H9 (cell line): ENCODE results near the gene LAMC3. TPM values are rescaled to one million over a fixed set of nuclear protein-coding genes. Genes with fewer than 3 reads are reported as not detected.

ENCODE experiments used
- DNase-seq: peaks from one replicate; pipeline ENCODE4 v3.0.0-alpha.2; 2017
- H2AFZ ChIP-seq: one replicate; pipeline ENCODE4 v1.6.1; 2013; ENCODE audit warnings: mild to moderate bottlenecking, low read length, control low read depth, moderate library complexity
- H2AK5ac ChIP-seq: 2 replicates; pipeline ENCODE4 v1.6.1; 2013; ENCODE audit warnings: low read length, control low read depth, mixed read lengths; ENCODE audit not compliant: insufficient read length
- H2BK120ac ChIP-seq: one replicate; pipeline ENCODE4 v1.6.1; 2013; ENCODE audit warnings: low read depth, mild to moderate bottlenecking, low read length, control low read depth, inconsistent platforms; ENCODE audit not compliant: poor library complexity, severe bottlenecking
- H2BK12ac ChIP-seq: 2 replicates; pipeline ENCODE4 v1.6.1; 2013; ENCODE audit warnings: low read length, control low read depth, mixed read lengths, low read depth; ENCODE audit not compliant: insufficient read length
- H2BK15ac ChIP-seq: 2 replicates; pipeline ENCODE4 v1.6.1; 2013; ENCODE audit warnings: low read depth, low read length, control low read depth
- H2BK20ac ChIP-seq: one replicate; pipeline ENCODE4 v1.6.1; 2013; ENCODE audit warnings: low read depth, mild to moderate bottlenecking, low read length, control low read depth, inconsistent platforms; ENCODE audit not compliant: poor library complexity, severe bottlenecking
- H2BK5ac ChIP-seq: 2 replicates; pipeline ENCODE4 v1.6.1; 2013; ENCODE audit warnings: low read length, control low read depth, mixed read lengths; ENCODE audit not compliant: insufficient read length
- H3K14ac ChIP-seq: 2 replicates; pipeline ENCODE4 v1.6.1; 2013; ENCODE audit warnings: low read length, control low read depth; ENCODE audit not compliant: insufficient read depth
- H3K18ac ChIP-seq: 2 replicates; pipeline ENCODE4 v1.6.1; 2013; ENCODE audit warnings: low read depth, mild to moderate bottlenecking, mixed read lengths, low read length, control low read depth; ENCODE audit not compliant: insufficient read length
- H3K23ac ChIP-seq: 2 replicates; pipeline ENCODE4 v1.6.1; 2013; ENCODE audit warnings: low read length, control low read depth, mixed read lengths, low read depth; ENCODE audit not compliant: insufficient read length
- H3K23me2 ChIP-seq: 2 replicates; pipeline ENCODE4 v1.6.1; 2013; ENCODE audit warnings: low read depth, mild to moderate bottlenecking, mixed read lengths, low read length, control low read depth; ENCODE audit not compliant: insufficient read length, poor library complexity, severe bottlenecking
- H3K27ac ChIP-seq: 2 replicates; pipeline ENCODE4 v1.5.1; 2013; ENCODE audit warnings: low read length, control low read depth, mixed read lengths, low read depth; ENCODE audit not compliant: insufficient read length
- H3K27me3 ChIP-seq: 2 replicates; pipeline ENCODE4 v1.6.1; 2013; ENCODE audit warnings: low read length, control low read depth, inconsistent platforms; ENCODE audit not compliant: insufficient read depth
- H3K4ac ChIP-seq: 2 replicates; pipeline ENCODE4 v1.6.1; 2013; ENCODE audit warnings: low read depth, mild to moderate bottlenecking, control low read depth, inconsistent platforms, low read length, moderate library complexity
- H3K4me1 ChIP-seq: 2 replicates; pipeline ENCODE4 v1.6.1; 2013; ENCODE audit warnings: low read length, control low read depth, inconsistent platforms; ENCODE audit not compliant: insufficient read depth
- H3K4me2 ChIP-seq: 2 replicates; pipeline ENCODE4 v1.6.1; 2013; ENCODE audit warnings: low read length, control low read depth, mixed read lengths; ENCODE audit not compliant: insufficient read length, insufficient read depth
- H3K56ac ChIP-seq: 2 replicates; pipeline ENCODE4 v1.6.1; 2013; ENCODE audit warnings: low read depth, mild to moderate bottlenecking, mixed read lengths, low read length, control low read depth; ENCODE audit not compliant: insufficient read length
- H3K79me1 ChIP-seq: 2 replicates; pipeline ENCODE4 v1.6.1; 2013; ENCODE audit warnings: low read depth, mild to moderate bottlenecking, moderate library complexity, low read length, control low read depth, inconsistent platforms; ENCODE audit not compliant: insufficient read depth, poor library complexity, severe bottlenecking
- H3K79me2 ChIP-seq: 2 replicates; pipeline ENCODE4 v1.6.1; 2013; ENCODE audit warnings: low read length, control low read depth, inconsistent platforms; ENCODE audit not compliant: insufficient read depth
- H3K9ac ChIP-seq: 2 replicates; pipeline ENCODE4 v1.6.1; 2013; ENCODE audit warnings: low read length, control low read depth, mixed read lengths; ENCODE audit not compliant: insufficient read length; ENCODE audit errors: extremely low read depth
- H3K9me3 ChIP-seq: one replicate; pipeline ENCODE4 v1.6.1; 2013; ENCODE audit warnings: low read depth, low read length, inconsistent platforms; ENCODE audit not compliant: control insufficient read depth
- H3T11ph ChIP-seq: one replicate; pipeline ENCODE4 v1.6.1; 2013; ENCODE audit warnings: mild to moderate bottlenecking, low read length, control low read depth, inconsistent platforms
- H4K20me1 ChIP-seq: one replicate; pipeline ENCODE4 v1.6.1; 2013; ENCODE audit not compliant: control insufficient read depth, insufficient read length, insufficient read depth
- H4K5ac ChIP-seq: 2 replicates; pipeline ENCODE4 v1.6.1; 2013; ENCODE audit warnings: low read depth, mild to moderate bottlenecking, mixed read lengths, low read length, control low read depth; ENCODE audit not compliant: insufficient read length
- H4K8ac ChIP-seq: replicated peaks from 2 replicates; pipeline ENCODE4 v1.6.1; 2013; ENCODE audit warnings: low read length, control low read depth, mixed read lengths, low read depth; ENCODE audit not compliant: insufficient read length
- H4K91ac ChIP-seq: 2 replicates; pipeline ENCODE4 v1.6.1; 2013; ENCODE audit warnings: low read depth, mild to moderate bottlenecking, moderate library complexity, mixed read lengths, low read length, control low read depth; ENCODE audit not compliant: insufficient read length
- H3K27ac Mint-ChIP-seq, 3 experiments: 2 replicates in 2 of 3; 3 replicates in 1 of 3; pipeline ENCODE4 v1.8.0; 2020 to 2021; ENCODE audit warnings: mixed read lengths in 3 of 3, mild to moderate bottlenecking in 1 of 3, moderate library complexity in 1 of 3
- H3K27me3 Mint-ChIP-seq: 2 replicates; pipeline ENCODE4 v1.8.0; 2021; ENCODE audit warnings: low read depth, mild to moderate bottlenecking, moderate library complexity, mixed read lengths
- H3K36me3 Mint-ChIP-seq, 3 experiments: 2 replicates in 2 of 3; 3 replicates in 1 of 3; pipeline ENCODE4 v1.8.0; 2020 to 2021; ENCODE audit warnings: low read depth in 3 of 3, mixed read lengths in 3 of 3; ENCODE audit not compliant: insufficient read depth in 1 of 3
- H3K4me1 Mint-ChIP-seq, 2 experiments: 2 replicates each; pipeline ENCODE4 v1.8.0; 2020; ENCODE audit warnings: mixed read lengths in 2 of 2
- H3K4me3 Mint-ChIP-seq, 2 experiments: 2 replicates in 1 of 2; 3 replicates in 1 of 2; pipeline ENCODE4 v1.8.0; 2020 to 2021; ENCODE audit warnings: mild to moderate bottlenecking in 2 of 2, mixed read lengths in 2 of 2, moderate library complexity in 1 of 2
- H3K9me3 Mint-ChIP-seq, 2 experiments: 2 replicates in 1 of 2; 3 replicates in 1 of 2; pipeline ENCODE4 v1.8.0; 2020; ENCODE audit warnings: mild to moderate bottlenecking in 2 of 2, mixed read lengths in 2 of 2, moderate library complexity in 1 of 2
- WGBS: extraction: QIAGEN DNeasy Blood & Tissue Kit; methylation state at CpG from one replicate; pipeline ENCODE4 v1.1.7; 2013; ENCODE audit warnings: missing lambda C conversion rate, low lambda C conversion rate, mixed read lengths; ENCODE audit not compliant: insufficient read length; ENCODE audit errors: extremely low coverage; 5-methylcytosine and 5-hydroxymethylcytosine counted together
- total RNA-seq: library from RNA; stranded (reverse); gene quantifications from 2 replicates; pipeline ENCODE4 v1.2.1, GENCODE V29; 2021
- TF ChIP-seq, protein P1 (sequence below): fragments of 200-600 bp; sonication (generic); conservative IDR thresholded peaks from 3 replicates; pipeline ENCODE4 v1.8.0; 2021; ENCODE audit warnings: antibody characterized with exemption, mild to moderate bottlenecking

The LAMC3 gene
- total RNA-seq, 1 experiment from 2014 or later: 21.7 TPM

- no peak overlapping the region for H3K4me2 ChIP-seq
- Mint-ChIP-seq H3K27me3 (peaks cover 11% of the 10 kb centered on the region), H3K36me3 (peaks cover 0 to 7% (median 3%) of the 10 kb centered on the region in 3 experiments; a peak in 4 of 7 replicates), H3K4me1 (peaks cover 40 to 45% of the 10 kb centered on the region in 2 experiments), H3K4me3 (no peak overlapping the region), H3K9me3 (no peaks in the 10 kb centered on the region; a peak in 1 of 5 replicates), H3K27ac (peak overlapping the region in 2 of 3 experiments; percentile 12 to 15; a peak in 3 of 7 replicates)
- H2AK5ac ChIP-seq: no peak overlapping the region
- no peak overlapping the region for H4K91ac ChIP-seq
- peaks cover 8% of the 10 kb centered on the region; the same call in 1 of the 2 replicates for H3K4me1 ChIP-seq
- H2BK120ac ChIP-seq: no peak overlapping the region
- H4K8ac ChIP-seq: no peak overlapping the region
- no peaks in the 10 kb centered on the region for H3K27me3 ChIP-seq
- H3K9me3 ChIP-seq: no peaks in the 10 kb centered on the region
- no peak overlapping the region for H3K18ac ChIP-seq
- no peak overlapping the region for H2BK15ac ChIP-seq
- no peaks in the 10 kb centered on the region for H3K79me1 ChIP-seq
- H3T11ph ChIP-seq: no peak overlapping the region
- H4K5ac ChIP-seq: no peak overlapping the region
- no CpG with 5 or more reads among the region's 18 CpGs for WGBS
- no peak overlapping the region for H2AFZ ChIP-seq
- H3K23ac ChIP-seq: no peak overlapping the region
- no peak overlapping the region for H3K27ac ChIP-seq
- H3K14ac ChIP-seq: no peak overlapping the region
- no peak overlapping the region for H2BK5ac ChIP-seq
- no peak overlapping the region for H2BK12ac ChIP-seq
- no peak overlapping the region for H2BK20ac ChIP-seq
- no peak overlapping the region for H3K56ac ChIP-seq
- H3K79me2 ChIP-seq: no peaks in the 10 kb centered on the region
- DNase-seq: no peak
- no peaks in the 10 kb centered on the region for H3K23me2 ChIP-seq
- H3K9ac ChIP-seq: no peak overlapping the region
- TF ChIP-seq, protein P1, sequence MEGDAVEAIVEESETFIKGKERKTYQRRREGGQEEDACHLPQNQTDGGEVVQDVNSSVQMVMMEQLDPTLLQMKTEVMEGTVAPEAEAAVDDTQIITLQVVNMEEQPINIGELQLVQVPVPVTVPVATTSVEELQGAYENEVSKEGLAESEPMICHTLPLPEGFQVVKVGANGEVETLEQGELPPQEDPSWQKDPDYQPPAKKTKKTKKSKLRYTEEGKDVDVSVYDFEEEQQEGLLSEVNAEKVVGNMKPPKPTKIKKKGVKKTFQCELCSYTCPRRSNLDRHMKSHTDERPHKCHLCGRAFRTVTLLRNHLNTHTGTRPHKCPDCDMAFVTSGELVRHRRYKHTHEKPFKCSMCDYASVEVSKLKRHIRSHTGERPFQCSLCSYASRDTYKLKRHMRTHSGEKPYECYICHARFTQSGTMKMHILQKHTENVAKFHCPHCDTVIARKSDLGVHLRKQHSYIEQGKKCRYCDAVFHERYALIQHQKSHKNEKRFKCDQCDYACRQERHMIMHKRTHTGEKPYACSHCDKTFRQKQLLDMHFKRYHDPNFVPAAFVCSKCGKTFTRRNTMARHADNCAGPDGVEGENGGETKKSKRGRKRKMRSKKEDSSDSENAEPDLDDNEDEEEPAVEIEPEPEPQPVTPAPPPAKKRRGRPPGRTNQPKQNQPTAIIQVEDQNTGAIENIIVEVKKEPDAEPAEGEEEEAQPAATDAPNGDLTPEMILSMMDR: no peak
- H3K4ac ChIP-seq: no peak overlapping the region
- no peaks in the 10 kb centered on the region for H4K20me1 ChIP-seq
Measured at GRCh38 chr9:131013771-131014676, 5.0 kb downstream of the LAMC3 start.
